OCI-LY1 (cell line): Measurements from ENCODE around the gene FABP1.

ENCODE experiments used
- H2AFZ ChIP-seq: fragments of 200-600 bp; sonication (generic), shearing (Covaris generic); 2 replicates; pipeline ENCODE4 v1.6.0; 2014; ENCODE audit warnings: antibody characterized with exemption, mild to moderate bottlenecking, low read length
- H3F3A ChIP-seq: fragments of 200-600 bp; sonication (generic), shearing (Covaris generic); 2 replicates; pipeline ENCODE4 v1.6.0; 2014; ENCODE audit warnings: mild to moderate bottlenecking, antibody characterized with exemption, low read length, moderate library complexity; ENCODE audit not compliant: insufficient read depth
- H3K27ac ChIP-seq: fragments of 200-600 bp; sonication (generic); 2 replicates; pipeline ENCODE4 v1.5.1; 2014; ENCODE audit warnings: low read length, mixed run types, mild to moderate bottlenecking, low read depth; ENCODE audit not compliant: poor library complexity, severe bottlenecking
- H3K27me3 ChIP-seq: fragments of 200-600 bp; sonication (generic); 2 replicates; pipeline ENCODE4 v1.6.0; 2014; ENCODE audit warnings: antibody characterized with exemption, mild to moderate bottlenecking, low read length, moderate library complexity; ENCODE audit not compliant: insufficient read depth
- H3K36me3 ChIP-seq: fragments of 200-600 bp; sonication (generic); 2 replicates; pipeline ENCODE4 v1.6.1; 2014; ENCODE audit warnings: mild to moderate bottlenecking, antibody characterized with exemption, low read length, moderate library complexity, mixed read lengths; ENCODE audit not compliant: insufficient read depth
- H3K4me1 ChIP-seq: fragments of 200-600 bp; sonication (generic); 2 replicates; pipeline ENCODE4 v1.5.1; 2014; ENCODE audit warnings: mild to moderate bottlenecking, low read length, moderate library complexity; ENCODE audit not compliant: insufficient read depth, severe bottlenecking
- H3K4me2 ChIP-seq: fragments of 200-600 bp; sonication (generic), shearing (Covaris generic); 2 replicates; pipeline ENCODE4 v1.6.1; 2014; ENCODE audit warnings: low read length
- H3K4me3 ChIP-seq: fragments of 200-600 bp; sonication (generic); 2 replicates; pipeline ENCODE4 v1.5.1; 2014; ENCODE audit warnings: low read length, low read depth, mild to moderate bottlenecking, mixed read lengths; ENCODE audit not compliant: poor library complexity, severe bottlenecking
- H3K79me2 ChIP-seq: fragments of 200-600 bp; shearing (Covaris generic); 2 replicates; pipeline ENCODE4 v1.6.1; 2016; ENCODE audit warnings: mixed run types, low read length, mixed read lengths; ENCODE audit not compliant: insufficient read depth
- H3K9ac ChIP-seq: fragments of 200-600 bp; sonication (generic), shearing (Covaris generic); 2 replicates; pipeline ENCODE4 v1.6.1; 2014; ENCODE audit warnings: mild to moderate bottlenecking, low read length, mixed read lengths
- H3K9me2 ChIP-seq: fragments of 200-600 bp; sonication (generic), shearing (Covaris generic); 2 replicates; pipeline ENCODE4 v1.6.1; 2014; ENCODE audit warnings: low read depth, mild to moderate bottlenecking, low read length, mixed read lengths
- H3K9me3 ChIP-seq: fragments of 200-600 bp; shearing (Covaris generic); 2 replicates; pipeline ENCODE4 v1.6.1; 2014; ENCODE audit warnings: low read length, mixed read lengths
- H4K20me1 ChIP-seq: fragments of 200-600 bp; sonication (generic), shearing (Covaris generic); 2 replicates; pipeline ENCODE4 v1.6.0; 2016; ENCODE audit warnings: mild to moderate bottlenecking, low read length; ENCODE audit not compliant: insufficient read depth
- EZH2 ChIP-seq: fragments of 200-600 bp; sonication (generic), shearing (Covaris generic); IDR thresholded peaks from 2 replicates; pipeline ENCODE4 v1.8.0; 2017; ENCODE audit warnings: borderline replicate concordance, mixed run types, mild to moderate bottlenecking, antibody characterized with exemption, low read length, moderate library complexity, mixed read lengths
- TF ChIP-seq, protein P1 (sequence below): fragments of 200-600 bp; sonication (generic), shearing (Covaris generic); IDR thresholded peaks from 2 replicates; pipeline ENCODE4 v1.5.1; 2017; ENCODE audit warnings: mild to moderate bottlenecking, antibody characterized with exemption, low read length, moderate library complexity, mixed read lengths

FABP1 gene

DNA sequence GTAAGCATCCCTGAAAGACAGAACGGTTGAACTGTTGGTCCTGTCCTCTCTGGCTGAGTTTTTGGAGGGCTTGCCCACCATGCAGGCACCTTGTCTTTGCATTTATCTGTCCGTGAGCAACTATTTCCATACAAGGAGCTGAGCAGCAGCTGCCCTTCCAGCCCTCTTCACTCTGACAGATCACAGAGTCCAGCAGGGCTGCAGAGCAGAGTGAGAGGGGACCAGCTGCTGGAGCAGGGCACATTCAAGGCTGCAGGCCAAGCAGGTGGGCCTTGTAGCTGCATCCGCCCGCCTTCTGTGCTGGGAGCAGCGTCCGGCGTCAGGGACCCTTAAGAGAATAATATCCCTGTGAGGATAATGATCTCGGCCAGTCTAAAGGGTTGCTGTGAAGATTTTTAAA lies 50.8 kb downstream of the FABP1 start:
- H3K27ac ChIP-seq: no peak overlapping the region
- no peaks in the 10 kb centered on the region for H3K9me2 ChIP-seq
- H3F3A ChIP-seq: no peaks in the 10 kb centered on the region
- no peak overlapping the region for H2AFZ ChIP-seq
- H3K9me3 ChIP-seq: no peaks in the 10 kb centered on the region
- no peak for TF ChIP-seq EZH2
- TF ChIP-seq, protein P1, sequence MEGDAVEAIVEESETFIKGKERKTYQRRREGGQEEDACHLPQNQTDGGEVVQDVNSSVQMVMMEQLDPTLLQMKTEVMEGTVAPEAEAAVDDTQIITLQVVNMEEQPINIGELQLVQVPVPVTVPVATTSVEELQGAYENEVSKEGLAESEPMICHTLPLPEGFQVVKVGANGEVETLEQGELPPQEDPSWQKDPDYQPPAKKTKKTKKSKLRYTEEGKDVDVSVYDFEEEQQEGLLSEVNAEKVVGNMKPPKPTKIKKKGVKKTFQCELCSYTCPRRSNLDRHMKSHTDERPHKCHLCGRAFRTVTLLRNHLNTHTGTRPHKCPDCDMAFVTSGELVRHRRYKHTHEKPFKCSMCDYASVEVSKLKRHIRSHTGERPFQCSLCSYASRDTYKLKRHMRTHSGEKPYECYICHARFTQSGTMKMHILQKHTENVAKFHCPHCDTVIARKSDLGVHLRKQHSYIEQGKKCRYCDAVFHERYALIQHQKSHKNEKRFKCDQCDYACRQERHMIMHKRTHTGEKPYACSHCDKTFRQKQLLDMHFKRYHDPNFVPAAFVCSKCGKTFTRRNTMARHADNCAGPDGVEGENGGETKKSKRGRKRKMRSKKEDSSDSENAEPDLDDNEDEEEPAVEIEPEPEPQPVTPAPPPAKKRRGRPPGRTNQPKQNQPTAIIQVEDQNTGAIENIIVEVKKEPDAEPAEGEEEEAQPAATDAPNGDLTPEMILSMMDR: no peak
- no peak overlapping the region for H3K4me3 ChIP-seq
- no peak overlapping the region for H3K4me2 ChIP-seq
- no peaks in the 10 kb centered on the region for H3K79me2 ChIP-seq
- H3K36me3 ChIP-seq: no peaks in the 10 kb centered on the region
- H3K4me1 ChIP-seq: no peaks in the 10 kb centered on the region
- H3K9ac ChIP-seq: no peak overlapping the region
- H4K20me1 ChIP-seq: no peaks in the 10 kb centered on the region
- H3K27me3 ChIP-seq: no peaks in the 10 kb centered on the region

DNA sequence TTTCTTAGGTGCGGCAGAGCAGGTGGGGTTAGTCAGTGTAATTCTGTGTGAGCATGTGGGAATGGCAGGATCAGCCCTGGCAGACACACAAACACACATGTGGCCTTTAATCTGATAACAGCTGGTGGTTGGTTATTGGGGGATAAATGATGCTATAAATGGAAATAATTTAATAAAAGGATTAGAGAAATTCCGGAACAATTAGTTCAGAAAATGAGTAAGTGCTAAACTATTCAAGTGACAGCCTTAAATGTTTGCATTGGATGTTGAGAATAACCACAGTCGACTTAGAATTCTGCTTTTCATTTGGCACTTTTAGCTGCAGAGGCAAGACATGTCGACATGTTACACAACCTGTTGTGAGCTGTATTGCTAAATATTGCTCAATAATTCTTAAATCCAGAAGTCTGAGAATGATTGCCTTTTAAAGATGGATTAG lies 53.0 kb downstream of the FABP1 start:
- Histone ChIP-seq H3K9ac (no peak overlapping the region), H3F3A (no peaks in the 10 kb centered on the region), H3K79me2 (no peaks in the 10 kb centered on the region), H4K20me1 (no peaks in the 10 kb centered on the region), H3K27ac (no peak overlapping the region), H3K9me2 (no peaks in the 10 kb centered on the region), H3K4me3 (no peak overlapping the region), H2AFZ (no peak overlapping the region), H3K27me3 (no peaks in the 10 kb centered on the region), H3K36me3 (no peaks in the 10 kb centered on the region), H3K4me1 (no peaks in the 10 kb centered on the region), H3K4me2 (no peak overlapping the region), H3K9me3 (no peaks in the 10 kb centered on the region)
- TF ChIP-seq, protein P1: no peak
- TF ChIP-seq EZH2: no peak

DNA sequence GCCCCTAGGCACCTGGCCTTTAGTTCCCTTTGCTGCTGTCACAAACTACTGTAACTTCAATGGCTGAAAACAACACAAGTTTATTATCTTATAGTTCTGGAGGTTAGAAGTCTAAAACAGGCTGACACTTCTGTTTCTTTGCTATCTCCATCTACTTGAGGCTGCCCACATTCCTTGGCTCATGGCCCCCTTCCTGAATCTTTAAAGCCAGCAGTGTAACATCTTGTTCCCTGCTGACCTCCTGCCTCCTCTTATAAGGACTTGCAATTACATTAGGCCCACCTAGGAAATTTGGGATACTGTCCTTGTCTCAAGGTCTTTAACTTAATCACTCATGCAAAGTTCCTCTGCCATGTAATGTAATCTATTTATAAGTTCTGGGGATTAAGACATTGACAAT lies 53.7 kb downstream of the FABP1 start:
- TF ChIP-seq, protein P1: no peak
- no peak for TF ChIP-seq EZH2
- Histone ChIP-seq H3K36me3 (no peaks in the 10 kb centered on the region), H2AFZ (no peak overlapping the region), H3K27ac (no peak overlapping the region), H3F3A (no peaks in the 10 kb centered on the region), H3K4me1 (no peaks in the 10 kb centered on the region), H3K9ac (no peak overlapping the region), H3K4me3 (no peak overlapping the region), H3K9me2 (no peaks in the 10 kb centered on the region), H3K4me2 (no peak overlapping the region), H3K79me2 (no peaks in the 10 kb centered on the region), H3K27me3 (no peaks in the 10 kb centered on the region), H3K9me3 (no peaks in the 10 kb centered on the region), H4K20me1 (no peaks in the 10 kb centered on the region)
